ENCODE measurements around the gene FAAP20.

Gene FAAP20

GRCh38 chr1:2209400-2210083 lies 15.0 kb upstream of the FAAP20 start:
- peak; percentile 39 for DNase-seq

GRCh38 chr1:2208309-2209239 lies 14.0 kb upstream of the FAAP20 start:
- peak; percentile 39 for DNase-seq

GRCh38 chr1:2206813-2207487 lies 12.4 kb upstream of the FAAP20 start:
- no peak for DNase-seq

- peak; percentile 95 for DNase-seq
Observed at GRCh38 chr1:2205191-2205952, 10.8 kb upstream of the FAAP20 start.

- peak; percentile 89 for DNase-seq
Observed at GRCh38 chr1:2204415-2205190, 10.0 kb upstream of the FAAP20 start.

- no peak for DNase-seq
Observed at GRCh38 chr1:2203671-2204414, 9.3 kb upstream of the FAAP20 start.

GRCh38 chr1:2202843-2203601 lies 8.4 kb upstream of the FAAP20 start:
- no peak for DNase-seq

- DNase-seq = no peak
Observed at GRCh38 chr1:2202008-2202575, 7.5 kb upstream of the FAAP20 start.

GRCh38 chr1:2201062-2201461 lies 6.5 kb upstream of the FAAP20 start:
- DNase-seq = no peak

GRCh38 chr1:2200308-2200943 lies 5.9 kb upstream of the FAAP20 start:
- no peak for DNase-seq

GRCh38 chr1:2199042-2199810 lies 4.7 kb upstream of the FAAP20 start:
- peak; percentile 84 for DNase-seq

- no peak for DNase-seq
Observed at GRCh38 chr1:2198571-2198970, 4.0 kb upstream of the FAAP20 start.

- no peak for DNase-seq
Observed at GRCh38 chr1:2197707-2198165, 3.2 kb upstream of the FAAP20 start.

GRCh38 chr1:2196901-2197638 lies 2.5 kb upstream of the FAAP20 start:
- DNase-seq = no peak

- DNase-seq = peak; percentile 63
Observed at GRCh38 chr1:2195785-2196184, 1.2 kb upstream of the FAAP20 start.

- DNase-seq = peak; percentile 93
Observed at GRCh38 chr1:2194898-2195673, 514 bp upstream of the FAAP20 start.

All from eye (tissue), 1 donor.